OCI-LY7 (cell line): ENCODE measurements around the gene OLA1.

Source experiments
- EZH2phosphoT487 ChIP-seq: fragments of 200-600 bp; sonication (generic); IDR thresholded peaks from 2 replicates; pipeline ENCODE4 v1.6.1; 2018; ENCODE audit warnings: low read depth, borderline replicate concordance, mild to moderate bottlenecking, mixed run types, antibody characterized with exemption, low read length, moderate library complexity, mixed read lengths
- TF ChIP-seq, protein P1 (sequence below): fragments of 200-600 bp; sonication (generic); conservative IDR thresholded peaks from 2 replicates; pipeline ENCODE4 v1.5.1; 2014; ENCODE audit warnings: mild to moderate bottlenecking, antibody characterized with exemption, low read length, moderate library complexity, mixed read lengths

DNA sequence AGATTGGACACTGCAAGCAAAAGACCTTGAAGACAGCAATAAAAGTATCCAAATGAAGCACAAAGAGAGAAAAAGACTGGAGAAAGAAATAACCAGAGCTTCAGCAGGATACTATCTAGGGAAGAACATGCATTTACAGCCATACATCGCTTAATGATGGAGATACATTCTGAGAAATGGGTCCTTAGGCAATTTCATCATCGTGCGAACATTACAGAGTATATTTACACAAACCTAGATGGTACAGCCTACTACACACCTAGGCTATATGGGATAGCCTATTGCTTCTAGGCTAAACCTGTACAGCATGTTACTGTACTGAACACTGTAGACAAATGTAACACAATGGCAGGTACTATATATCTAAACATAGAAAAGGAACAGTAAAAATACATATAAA, 11.9 kb downstream of the OLA1 start:
- TF ChIP-seq, protein P1, sequence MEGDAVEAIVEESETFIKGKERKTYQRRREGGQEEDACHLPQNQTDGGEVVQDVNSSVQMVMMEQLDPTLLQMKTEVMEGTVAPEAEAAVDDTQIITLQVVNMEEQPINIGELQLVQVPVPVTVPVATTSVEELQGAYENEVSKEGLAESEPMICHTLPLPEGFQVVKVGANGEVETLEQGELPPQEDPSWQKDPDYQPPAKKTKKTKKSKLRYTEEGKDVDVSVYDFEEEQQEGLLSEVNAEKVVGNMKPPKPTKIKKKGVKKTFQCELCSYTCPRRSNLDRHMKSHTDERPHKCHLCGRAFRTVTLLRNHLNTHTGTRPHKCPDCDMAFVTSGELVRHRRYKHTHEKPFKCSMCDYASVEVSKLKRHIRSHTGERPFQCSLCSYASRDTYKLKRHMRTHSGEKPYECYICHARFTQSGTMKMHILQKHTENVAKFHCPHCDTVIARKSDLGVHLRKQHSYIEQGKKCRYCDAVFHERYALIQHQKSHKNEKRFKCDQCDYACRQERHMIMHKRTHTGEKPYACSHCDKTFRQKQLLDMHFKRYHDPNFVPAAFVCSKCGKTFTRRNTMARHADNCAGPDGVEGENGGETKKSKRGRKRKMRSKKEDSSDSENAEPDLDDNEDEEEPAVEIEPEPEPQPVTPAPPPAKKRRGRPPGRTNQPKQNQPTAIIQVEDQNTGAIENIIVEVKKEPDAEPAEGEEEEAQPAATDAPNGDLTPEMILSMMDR: no peak
- TF ChIP-seq EZH2phosphoT487: no peak
